SK-N-SH treated with all-trans-retinoic acid at 6 μM for 48 hours (cell line): ENCODE results near the gene LSR.

Experiments
- ATAC-seq: fragments of 200-7000 bp; cut with Tn5 transposase; 3 replicates; pipeline ENCODE4 v1.9.1; 2020; ENCODE audit warnings: mild to moderate bottlenecking, moderate library complexity
- ARNTL ChIP-seq: fragments of 450-650 bp; formaldehyde crosslinking; IDR thresholded peaks from 2 replicates; pipeline ENCODE4 v1.5.0; 2020; ENCODE audit warnings: low read depth, mild to moderate bottlenecking, moderate library complexity, borderline replicate concordance
- BACH2 ChIP-seq: fragments of 250-450 bp; sonication (Bioruptor Pico); IDR thresholded peaks from 2 replicates; pipeline ENCODE4 v1.9.0; 2021; ENCODE audit warnings: mild to moderate bottlenecking, borderline replicate concordance
- CSDC2 ChIP-seq: fragments of 250-450 bp; sonication (Bioruptor Pico); IDR thresholded peaks from 2 replicates; pipeline ENCODE4 v1.5.0; 2020; ENCODE audit warnings: mild to moderate bottlenecking, moderate library complexity
- ESRRG ChIP-seq: fragments of 250-450 bp; sonication (Bioruptor Pico); IDR thresholded peaks from 2 replicates; pipeline ENCODE4 v1.6.1; 2021; ENCODE audit warnings: mild to moderate bottlenecking
- GLIS3 ChIP-seq: fragments of 250-450 bp; sonication (Bioruptor Pico); IDR thresholded peaks from 2 replicates; pipeline ENCODE4 v1.5.0; 2020; ENCODE audit warnings: mild to moderate bottlenecking, moderate library complexity
- ISL1 ChIP-seq: fragments of 250-450 bp; sonication (Bioruptor Pico); IDR thresholded peaks from 2 replicates; pipeline ENCODE4 v2.1.2; 2022; ENCODE audit warnings: mild to moderate bottlenecking, moderate library complexity
- OSR1 ChIP-seq: fragments of 250-450 bp; sonication (Bioruptor Pico); IDR thresholded peaks from 2 replicates; pipeline ENCODE4 v1.8.0; 2022; ENCODE audit warnings: moderate library complexity, mild to moderate bottlenecking, inconsistent platforms
- PPARA ChIP-seq: fragments of 250-450 bp; sonication (Bioruptor Pico); IDR thresholded peaks from 2 replicates; pipeline ENCODE4 v1.5.0; 2020; ENCODE audit warnings: mild to moderate bottlenecking, borderline replicate concordance
- RARB ChIP-seq: fragments of 250-450 bp; sonication (Bioruptor Pico); IDR thresholded peaks from 2 replicates; pipeline ENCODE4 v1.8.0; 2021; ENCODE audit warnings: mild to moderate bottlenecking, moderate library complexity
- SNAI2 ChIP-seq: fragments of 250-450 bp; sonication (Bioruptor Pico); IDR thresholded peaks from 2 replicates; pipeline ENCODE4 v1.5.0; 2020; ENCODE audit warnings: mild to moderate bottlenecking, moderate library complexity
- TCF4 ChIP-seq: fragments of 250-450 bp; sonication (Bioruptor Pico); IDR thresholded peaks from 2 replicates; pipeline ENCODE4 v1.8.0; 2021; ENCODE audit warnings: mild to moderate bottlenecking, moderate library complexity, borderline replicate concordance
- ZC3H10 ChIP-seq: fragments of 250-450 bp; sonication (Bioruptor Pico); IDR thresholded peaks from 2 replicates; pipeline ENCODE4 v1.5.1; 2021; ENCODE audit warnings: mild to moderate bottlenecking, moderate library complexity
- ZFP3 ChIP-seq: fragments of 250-450 bp; sonication (Bioruptor Pico); IDR thresholded peaks from 2 replicates; pipeline ENCODE4 v1.5.0; 2020; ENCODE audit warnings: mild to moderate bottlenecking, moderate library complexity
- ZFP30 ChIP-seq: fragments of 450-650 bp; formaldehyde crosslinking; IDR thresholded peaks from 2 replicates; pipeline ENCODE4 v1.5.0; 2022; ENCODE audit warnings: mild to moderate bottlenecking, moderate library complexity
- ZNF565 ChIP-seq: fragments of 450-650 bp; formaldehyde crosslinking; conservative IDR thresholded peaks from 2 replicates; pipeline ENCODE4 v1.5.0; 2020; ENCODE audit warnings: low read depth, mild to moderate bottlenecking, moderate library complexity
- ZNF70 ChIP-seq: fragments of 450-650 bp; formaldehyde crosslinking; IDR thresholded peaks from 2 replicates; pipeline ENCODE4 v1.5.0; 2020; ENCODE audit warnings: mild to moderate bottlenecking, moderate library complexity
- ZNF8 ChIP-seq: fragments of 450-650 bp; formaldehyde crosslinking; IDR thresholded peaks from 2 replicates; pipeline ENCODE4 v1.5.0; 2020; ENCODE audit warnings: mild to moderate bottlenecking, moderate library complexity
- TF ChIP-seq, protein P1 (sequence below): fragments of 250-450 bp; sonication (Bioruptor Pico); IDR thresholded peaks from 2 replicates; pipeline ENCODE4 v1.8.0; 2020; ENCODE audit warnings: mild to moderate bottlenecking, moderate library complexity, borderline replicate concordance
- TF ChIP-seq, protein P2 (sequence below): fragments of 250-450 bp; sonication (Bioruptor Pico); IDR thresholded peaks from 2 replicates; pipeline ENCODE4 v1.8.0; 2021; ENCODE audit warnings: low read depth, mild to moderate bottlenecking, moderate library complexity, borderline replicate concordance
- TF ChIP-seq, protein P3 (sequence below): fragments of 250-450 bp; sonication (Bioruptor Pico); IDR thresholded peaks from 2 replicates; pipeline ENCODE4 v1.5.0; 2020; ENCODE audit warnings: mild to moderate bottlenecking, moderate library complexity
- TF ChIP-seq, protein P4 (sequence below): fragments of 250-450 bp; sonication (Bioruptor Pico); IDR thresholded peaks from 2 replicates; pipeline ENCODE4 v1.5.1; 2021; ENCODE audit warnings: mild to moderate bottlenecking, moderate library complexity
- TF ChIP-seq, protein P5 (sequence below): fragments of 250-450 bp; sonication (Bioruptor Pico); IDR thresholded peaks from 2 replicates; pipeline ENCODE4 v1.5.1; 2020; ENCODE audit warnings: low read depth, mild to moderate bottlenecking, moderate library complexity

Gene LSR

DNA sequence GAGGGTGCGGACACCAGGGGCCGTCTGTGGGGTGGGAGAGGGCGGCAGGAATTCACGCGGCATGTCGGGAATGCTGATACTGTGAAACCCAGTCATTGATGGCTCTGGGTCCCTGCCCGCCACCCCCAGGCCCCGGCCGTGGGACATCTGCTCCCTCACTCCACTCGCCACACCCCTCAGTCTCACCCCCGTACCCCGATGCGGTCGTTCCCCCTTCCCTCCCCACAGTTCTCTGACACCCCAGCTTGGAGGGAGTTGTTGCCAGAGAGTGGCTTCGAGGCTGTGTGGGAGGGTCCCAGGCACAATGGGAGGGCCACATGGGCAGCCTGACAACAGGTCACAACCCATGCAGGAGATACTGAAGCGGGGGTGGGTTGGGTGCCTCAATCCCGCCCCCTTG is 45.0 kb downstream of the LSR start:
- ATAC-seq = no peak
- TF ChIP-seq ZNF8 (CRISPR knock-in tag) (no peak), ZFP30 (CRISPR knock-in tag) (no peak), ZC3H10 (no peak), CSDC2 (no peak), BACH2 (CRISPR knock-in tag) (no peak), GLIS3 (no peak), TCF4 (CRISPR knock-in tag) (no peak), ESRRG (no peak), ARNTL (CRISPR knock-in tag) (no peak), OSR1 (CRISPR knock-in tag) (no peak), ZNF70 (CRISPR knock-in tag) (no peak), PPARA (CRISPR knock-in tag) (no peak), ZFP3 (no peak), ZNF565 (CRISPR knock-in tag) (no peak)
- TF ChIP-seq, protein P1, sequence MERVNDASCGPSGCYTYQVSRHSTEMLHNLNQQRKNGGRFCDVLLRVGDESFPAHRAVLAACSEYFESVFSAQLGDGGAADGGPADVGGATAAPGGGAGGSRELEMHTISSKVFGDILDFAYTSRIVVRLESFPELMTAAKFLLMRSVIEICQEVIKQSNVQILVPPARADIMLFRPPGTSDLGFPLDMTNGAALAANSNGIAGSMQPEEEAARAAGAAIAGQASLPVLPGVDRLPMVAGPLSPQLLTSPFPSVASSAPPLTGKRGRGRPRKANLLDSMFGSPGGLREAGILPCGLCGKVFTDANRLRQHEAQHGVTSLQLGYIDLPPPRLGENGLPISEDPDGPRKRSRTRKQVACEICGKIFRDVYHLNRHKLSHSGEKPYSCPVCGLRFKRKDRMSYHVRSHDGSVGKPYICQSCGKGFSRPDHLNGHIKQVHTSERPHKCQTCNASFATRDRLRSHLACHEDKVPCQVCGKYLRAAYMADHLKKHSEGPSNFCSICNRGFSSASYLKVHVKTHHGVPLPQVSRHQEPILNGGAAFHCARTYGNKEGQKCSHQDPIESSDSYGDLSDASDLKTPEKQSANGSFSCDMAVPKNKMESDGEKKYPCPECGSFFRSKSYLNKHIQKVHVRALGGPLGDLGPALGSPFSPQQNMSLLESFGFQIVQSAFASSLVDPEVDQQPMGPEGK (CRISPR knock-in tag) = no peak
- TF ChIP-seq, protein P2, sequence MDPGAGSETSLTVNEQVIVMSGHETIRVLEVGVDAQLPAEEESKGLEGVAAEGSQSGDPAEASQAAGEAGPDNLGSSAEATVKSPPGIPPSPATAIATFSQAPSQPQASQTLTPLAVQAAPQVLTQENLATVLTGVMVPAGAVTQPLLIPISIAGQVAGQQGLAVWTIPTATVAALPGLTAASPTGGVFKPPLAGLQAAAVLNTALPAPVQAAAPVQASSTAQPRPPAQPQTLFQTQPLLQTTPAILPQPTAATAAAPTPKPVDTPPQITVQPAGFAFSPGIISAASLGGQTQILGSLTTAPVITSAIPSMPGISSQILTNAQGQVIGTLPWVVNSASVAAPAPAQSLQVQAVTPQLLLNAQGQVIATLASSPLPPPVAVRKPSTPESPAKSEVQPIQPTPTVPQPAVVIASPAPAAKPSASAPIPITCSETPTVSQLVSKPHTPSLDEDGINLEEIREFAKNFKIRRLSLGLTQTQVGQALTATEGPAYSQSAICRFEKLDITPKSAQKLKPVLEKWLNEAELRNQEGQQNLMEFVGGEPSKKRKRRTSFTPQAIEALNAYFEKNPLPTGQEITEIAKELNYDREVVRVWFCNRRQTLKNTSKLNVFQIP = no peak
- TF ChIP-seq, protein P3, sequence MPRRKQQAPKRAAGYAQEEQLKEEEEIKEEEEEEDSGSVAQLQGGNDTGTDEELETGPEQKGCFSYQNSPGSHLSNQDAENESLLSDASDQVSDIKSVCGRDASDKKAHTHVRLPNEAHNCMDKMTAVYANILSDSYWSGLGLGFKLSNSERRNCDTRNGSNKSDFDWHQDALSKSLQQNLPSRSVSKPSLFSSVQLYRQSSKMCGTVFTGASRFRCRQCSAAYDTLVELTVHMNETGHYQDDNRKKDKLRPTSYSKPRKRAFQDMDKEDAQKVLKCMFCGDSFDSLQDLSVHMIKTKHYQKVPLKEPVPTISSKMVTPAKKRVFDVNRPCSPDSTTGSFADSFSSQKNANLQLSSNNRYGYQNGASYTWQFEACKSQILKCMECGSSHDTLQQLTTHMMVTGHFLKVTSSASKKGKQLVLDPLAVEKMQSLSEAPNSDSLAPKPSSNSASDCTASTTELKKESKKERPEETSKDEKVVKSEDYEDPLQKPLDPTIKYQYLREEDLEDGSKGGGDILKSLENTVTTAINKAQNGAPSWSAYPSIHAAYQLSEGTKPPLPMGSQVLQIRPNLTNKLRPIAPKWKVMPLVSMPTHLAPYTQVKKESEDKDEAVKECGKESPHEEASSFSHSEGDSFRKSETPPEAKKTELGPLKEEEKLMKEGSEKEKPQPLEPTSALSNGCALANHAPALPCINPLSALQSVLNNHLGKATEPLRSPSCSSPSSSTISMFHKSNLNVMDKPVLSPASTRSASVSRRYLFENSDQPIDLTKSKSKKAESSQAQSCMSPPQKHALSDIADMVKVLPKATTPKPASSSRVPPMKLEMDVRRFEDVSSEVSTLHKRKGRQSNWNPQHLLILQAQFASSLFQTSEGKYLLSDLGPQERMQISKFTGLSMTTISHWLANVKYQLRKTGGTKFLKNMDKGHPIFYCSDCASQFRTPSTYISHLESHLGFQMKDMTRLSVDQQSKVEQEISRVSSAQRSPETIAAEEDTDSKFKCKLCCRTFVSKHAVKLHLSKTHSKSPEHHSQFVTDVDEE (CRISPR knock-in tag) = no peak

DNA sequence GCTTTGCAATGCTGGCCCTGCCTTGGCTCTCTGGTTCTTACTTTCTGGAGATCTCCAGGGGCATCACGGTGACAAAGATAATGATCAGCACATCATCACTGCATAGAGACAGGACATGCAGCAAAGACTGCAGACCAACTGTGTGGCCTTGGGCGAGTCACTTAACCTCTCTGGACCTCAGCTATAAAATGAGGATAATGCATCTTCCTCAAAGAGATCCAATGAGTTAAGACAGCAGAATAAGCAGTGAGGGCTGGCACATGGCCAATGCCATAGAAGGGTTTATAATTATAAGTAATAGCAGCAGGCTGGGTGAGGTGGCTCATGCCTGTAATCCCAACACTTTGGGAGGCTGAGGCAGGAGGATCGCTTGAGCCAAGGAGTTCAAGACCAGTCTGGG is 45.5 kb downstream of the LSR start:
- no peak for ATAC-seq
- no peak for TF ChIP-seq ARNTL (CRISPR knock-in tag)
- TF ChIP-seq, protein P3 (CRISPR knock-in tag) = no peak
- TF ChIP-seq, protein P4, sequence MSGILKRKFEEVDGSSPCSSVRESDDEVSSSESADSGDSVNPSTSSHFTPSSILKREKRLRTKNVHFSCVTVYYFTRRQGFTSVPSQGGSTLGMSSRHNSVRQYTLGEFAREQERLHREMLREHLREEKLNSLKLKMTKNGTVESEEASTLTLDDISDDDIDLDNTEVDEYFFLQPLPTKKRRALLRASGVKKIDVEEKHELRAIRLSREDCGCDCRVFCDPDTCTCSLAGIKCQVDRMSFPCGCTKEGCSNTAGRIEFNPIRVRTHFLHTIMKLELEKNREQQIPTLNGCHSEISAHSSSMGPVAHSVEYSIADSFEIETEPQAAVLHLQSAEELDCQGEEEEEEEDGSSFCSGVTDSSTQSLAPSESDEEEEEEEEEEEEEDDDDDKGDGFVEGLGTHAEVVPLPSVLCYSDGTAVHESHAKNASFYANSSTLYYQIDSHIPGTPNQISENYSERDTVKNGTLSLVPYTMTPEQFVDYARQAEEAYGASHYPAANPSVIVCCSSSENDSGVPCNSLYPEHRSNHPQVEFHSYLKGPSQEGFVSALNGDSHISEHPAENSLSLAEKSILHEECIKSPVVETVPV (CRISPR knock-in tag) = no peak
- no peak for TF ChIP-seq ZNF565 (CRISPR knock-in tag)
- no peak for TF ChIP-seq ZNF8 (CRISPR knock-in tag)
- TF ChIP-seq OSR1 (CRISPR knock-in tag) = no peak
- TF ChIP-seq, protein P2 = no peak
- TF ChIP-seq ISL1 = no peak
- TF ChIP-seq, protein P5, sequence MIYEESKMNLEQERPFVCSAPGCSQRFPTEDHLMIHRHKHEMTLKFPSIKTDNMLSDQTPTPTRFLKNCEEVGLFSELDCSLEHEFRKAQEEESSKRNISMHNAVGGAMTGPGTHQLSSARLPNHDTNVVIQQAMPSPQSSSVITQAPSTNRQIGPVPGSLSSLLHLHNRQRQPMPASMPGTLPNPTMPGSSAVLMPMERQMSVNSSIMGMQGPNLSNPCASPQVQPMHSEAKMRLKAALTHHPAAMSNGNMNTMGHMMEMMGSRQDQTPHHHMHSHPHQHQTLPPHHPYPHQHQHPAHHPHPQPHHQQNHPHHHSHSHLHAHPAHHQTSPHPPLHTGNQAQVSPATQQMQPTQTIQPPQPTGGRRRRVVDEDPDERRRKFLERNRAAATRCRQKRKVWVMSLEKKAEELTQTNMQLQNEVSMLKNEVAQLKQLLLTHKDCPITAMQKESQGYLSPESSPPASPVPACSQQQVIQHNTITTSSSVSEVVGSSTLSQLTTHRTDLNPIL = no peak
- TF ChIP-seq ZC3H10 = no peak
- TF ChIP-seq CSDC2 = no peak
- TF ChIP-seq ZFP30 (CRISPR knock-in tag) = no peak
- TF ChIP-seq GLIS3 = no peak
- TF ChIP-seq ZNF70 (CRISPR knock-in tag) = no peak
- no peak for TF ChIP-seq SNAI2
- TF ChIP-seq TCF4 (CRISPR knock-in tag) = no peak
- TF ChIP-seq ESRRG = no peak
- TF ChIP-seq RARB = no peak
- TF ChIP-seq, protein P1 (CRISPR knock-in tag) = no peak
